Central memory CD8-positive, alpha-beta T cell (primary cell): ENCODE data around the gene ACKR4.
"Not testable (repeated sequence)": the region's sequence is repeated elsewhere in the genome, so short reads cannot be mapped to it uniquely, and the experiment has no call there.

Experiments used
- ATAC-seq: fragments of 150-1000 bp; cut with Tn5 transposase; replicated peaks from 2 replicates; pipeline ENCODE4 v1.10.0; 2022; ENCODE audit warnings: mild to moderate bottlenecking, moderate FRiP score, moderate number of reproducible peaks; ENCODE audit not compliant: poor library complexity, severe bottlenecking; ENCODE audit errors: extremely low read depth
- DNase-seq, 2 donors: peaks; one replicate each; pipeline ENCODE4 v3.0.0; 2021; ENCODE audit warnings: low spot score in 2 of 2
- H3K27ac Mint-ChIP-seq: one replicate; pipeline ENCODE4 v1.8.0; 2022; ENCODE audit warnings: low read depth, mild to moderate bottlenecking, moderate library complexity, mixed read lengths
- H3K27me3 Mint-ChIP-seq: one replicate; pipeline ENCODE4 v1.8.0; 2022; ENCODE audit warnings: mixed read lengths
- H3K36me3 Mint-ChIP-seq: one replicate; pipeline ENCODE4 v1.8.0; 2022; ENCODE audit warnings: mild to moderate bottlenecking, moderate library complexity, mixed read lengths; ENCODE audit not compliant: insufficient read depth
- H3K4me1 Mint-ChIP-seq: one replicate; pipeline ENCODE4 v1.8.0; 2022; ENCODE audit warnings: mixed read lengths
- H3K4me3 Mint-ChIP-seq: one replicate; pipeline ENCODE4 v1.8.0; 2022; ENCODE audit warnings: mild to moderate bottlenecking, moderate library complexity, mixed read lengths
- H3K9me3 Mint-ChIP-seq: one replicate; pipeline ENCODE4 v1.8.0; 2022; ENCODE audit warnings: mixed read lengths

The ACKR4 gene

GRCh38 chr3:132600614-132601013 is 3.5 kb downstream of the ACKR4 start:
- peaks cover 17% of the 10 kb centered on the region for H3K36me3 Mint-ChIP-seq

GRCh38 chr3:132605374-132605792 is 8.3 kb downstream of the ACKR4 start:
- H3K4me1 Mint-ChIP-seq, result peaks cover 11% of the 10 kb centered on the region
- peaks cover 11% of the 10 kb centered on the region for H3K36me3 Mint-ChIP-seq
- H3K4me3 Mint-ChIP-seq, result no peak overlapping the region
- no peak for DNase-seq
- no peak overlapping the region for H3K27ac Mint-ChIP-seq
- H3K27me3 Mint-ChIP-seq, result no peaks in the 10 kb centered on the region
- no peaks in the 10 kb centered on the region for H3K9me3 Mint-ChIP-seq
- no peak for ATAC-seq

More at GRCh38 chr3:132600614-132601013, 3.5 kb downstream of the ACKR4 start:
- H3K27ac Mint-ChIP-seq, ATAC-seq, H3K4me1 Mint-ChIP-seq, H3K9me3 Mint-ChIP-seq, H3K27me3 Mint-ChIP-seq, H3K4me3 Mint-ChIP-seq, DNase-seq: not testable (repeated sequence)

- no peak for DNase-seq
- H3K4me3 Mint-ChIP-seq, result no peak overlapping the region
Measured at GRCh38 chr3:132606085-132606484, 9.0 kb downstream of the ACKR4 start.

GRCh38 chr3:132606620-132607019 is 9.6 kb downstream of the ACKR4 start:
- ATAC-seq, H3K4me3 Mint-ChIP-seq, H3K9me3 Mint-ChIP-seq, DNase-seq, H3K27me3 Mint-ChIP-seq, H3K27ac Mint-ChIP-seq: not testable (repeated sequence)
- Mint-ChIP-seq H3K4me1 (peaks cover 11% of the 10 kb centered on the region), H3K36me3 (peaks cover 14% of the 10 kb centered on the region)

More at GRCh38 chr3:132606085-132606484, 9.0 kb downstream of the ACKR4 start:
- H3K9me3 Mint-ChIP-seq, result no peaks in the 10 kb centered on the region
- peaks cover 14% of the 10 kb centered on the region for H3K36me3 Mint-ChIP-seq
- ATAC-seq, result no peak
- H3K4me1 Mint-ChIP-seq, result peaks cover 11% of the 10 kb centered on the region
- no peaks in the 10 kb centered on the region for H3K27me3 Mint-ChIP-seq
- H3K27ac Mint-ChIP-seq, result no peak overlapping the region

GRCh38 chr3:132615301-132615700 is 18.2 kb downstream of the ACKR4 start:
- H3K27ac Mint-ChIP-seq, DNase-seq, H3K4me1 Mint-ChIP-seq, H3K27me3 Mint-ChIP-seq, ATAC-seq, H3K9me3 Mint-ChIP-seq, H3K36me3 Mint-ChIP-seq, H3K4me3 Mint-ChIP-seq: not testable (repeated sequence)

GRCh38 chr3:132615881-132616280 is 18.8 kb downstream of the ACKR4 start:
- DNase-seq, result no peak
- Mint-ChIP-seq H3K36me3 (peaks cover 10% of the 10 kb centered on the region), H3K9me3 (no peaks in the 10 kb centered on the region), H3K4me1 (peaks cover 4% of the 10 kb centered on the region), H3K27me3 (no peaks in the 10 kb centered on the region), H3K27ac (no peak overlapping the region), H3K4me3 (no peak overlapping the region)
- ATAC-seq, result no peak

GRCh38 chr3:132616780-132617179 is 19.7 kb downstream of the ACKR4 start:
- no peak for ATAC-seq
- DNase-seq, result no peak
- peaks cover 10% of the 10 kb centered on the region for H3K36me3 Mint-ChIP-seq

GRCh38 chr3:132622148-132622547 is 25.1 kb downstream of the ACKR4 start:
- H3K27me3 Mint-ChIP-seq, result no peaks in the 10 kb centered on the region
- H3K36me3 Mint-ChIP-seq, result peaks cover 12% of the 10 kb centered on the region
- H3K27ac Mint-ChIP-seq, result no peak overlapping the region
- ATAC-seq, result no peak
- no peak for DNase-seq
- H3K4me1 Mint-ChIP-seq, result peaks cover 7% of the 10 kb centered on the region
- no peak overlapping the region for H3K4me3 Mint-ChIP-seq
- H3K9me3 Mint-ChIP-seq, result no peaks in the 10 kb centered on the region

More at GRCh38 chr3:132616780-132617179, 19.7 kb downstream of the ACKR4 start:
- Mint-ChIP-seq H3K9me3 (no peaks in the 10 kb centered on the region), H3K27me3 (no peaks in the 10 kb centered on the region), H3K27ac (no peak overlapping the region), H3K4me1 (peaks cover 7% of the 10 kb centered on the region), H3K4me3 (no peak overlapping the region)

GRCh38 chr3:132622761-132623160 is 25.7 kb downstream of the ACKR4 start:
- Mint-ChIP-seq H3K27ac (no peak overlapping the region), H3K4me3 (no peak overlapping the region), H3K27me3 (no peaks in the 10 kb centered on the region), H3K9me3 (no peaks in the 10 kb centered on the region), H3K4me1 (peaks cover 7% of the 10 kb centered on the region), H3K36me3 (peaks cover 10% of the 10 kb centered on the region)
- ATAC-seq, result no peak
- no peak for DNase-seq

GRCh38 chr3:132623646-132624045 is 26.6 kb downstream of the ACKR4 start:
- H3K9me3 Mint-ChIP-seq, result no peaks in the 10 kb centered on the region
- peaks cover 11% of the 10 kb centered on the region for H3K36me3 Mint-ChIP-seq
- peaks cover 7% of the 10 kb centered on the region for H3K4me1 Mint-ChIP-seq
- H3K27ac Mint-ChIP-seq, result no peak overlapping the region
- H3K27me3 Mint-ChIP-seq, result no peaks in the 10 kb centered on the region
- DNase-seq, result no peak
- H3K4me3 Mint-ChIP-seq, result no peak overlapping the region
- ATAC-seq, result no peak

GRCh38 chr3:132624790-132625189 is 27.7 kb downstream of the ACKR4 start:
- Mint-ChIP-seq H3K4me3 (no peak overlapping the region), H3K27me3 (no peaks in the 10 kb centered on the region), H3K36me3 (peaks cover 12% of the 10 kb centered on the region), H3K27ac (no peak overlapping the region), H3K9me3 (no peaks in the 10 kb centered on the region), H3K4me1 (peaks cover 7% of the 10 kb centered on the region)
- DNase-seq (no peak), ATAC-seq (no peak)

- ATAC-seq (no peak), DNase-seq (no peak)
Measured at GRCh38 chr3:132625613-132626012, 28.5 kb downstream of the ACKR4 start.

GRCh38 chr3:132626955-132627354 is 29.9 kb downstream of the ACKR4 start:
- Mint-ChIP-seq H3K9me3 (no peaks in the 10 kb centered on the region), H3K4me1 (no peaks in the 10 kb centered on the region), H3K36me3 (peaks cover 15% of the 10 kb centered on the region), H3K4me3 (no peak overlapping the region), H3K27me3 (no peaks in the 10 kb centered on the region), H3K27ac (no peak overlapping the region)
- DNase-seq, result no peak
- ATAC-seq, result no peak

More at GRCh38 chr3:132625613-132626012, 28.5 kb downstream of the ACKR4 start:
- peaks cover 12% of the 10 kb centered on the region for H3K36me3 Mint-ChIP-seq
- peaks cover 6% of the 10 kb centered on the region for H3K4me1 Mint-ChIP-seq
- no peak overlapping the region for H3K4me3 Mint-ChIP-seq
- no peaks in the 10 kb centered on the region for H3K27me3 Mint-ChIP-seq
- H3K9me3 Mint-ChIP-seq, result no peaks in the 10 kb centered on the region
- H3K27ac Mint-ChIP-seq, result no peak overlapping the region

GRCh38 chr3:132628157-132628556 is 31.1 kb downstream of the ACKR4 start:
- no peak for ATAC-seq
- no peak for DNase-seq
- Mint-ChIP-seq H3K9me3 (no peaks in the 10 kb centered on the region), H3K27ac (no peak overlapping the region), H3K27me3 (no peaks in the 10 kb centered on the region), H3K36me3 (peaks cover 17% of the 10 kb centered on the region), H3K4me1 (no peaks in the 10 kb centered on the region), H3K4me3 (no peak overlapping the region)
